Activated T-helper 17 cell treated with anti-CD3 and anti-CD28 coated beads, Interleukin-2, amount 50 U/mL, for 72 hours (primary cell): ENCODE results near the gene CCDC71L. TPM values are rescaled to one million over a fixed set of nuclear protein-coding genes. Genes with fewer than 3 reads are reported as not detected.

ENCODE experiments used
- ATAC-seq: fragments of 150-1000 bp; cut with Tn5 transposase; replicated peaks from 2 replicates; pipeline ENCODE4 v1.10.0; 2021; ENCODE audit warnings: mild to moderate bottlenecking, moderate library complexity
- H3K27ac Mint-ChIP-seq: one replicate; pipeline ENCODE4 v1.8.0; 2022; ENCODE audit warnings: mixed read lengths
- H3K27me3 Mint-ChIP-seq: one replicate; pipeline ENCODE4 v1.8.0; 2022; ENCODE audit warnings: mixed read lengths
- H3K36me3 Mint-ChIP-seq: one replicate; pipeline ENCODE4 v1.8.0; 2022; ENCODE audit warnings: low read depth, mild to moderate bottlenecking, mixed read lengths
- H3K4me1 Mint-ChIP-seq: one replicate; pipeline ENCODE4 v1.8.0; 2022; ENCODE audit warnings: mixed read lengths
- H3K4me3 Mint-ChIP-seq: one replicate; pipeline ENCODE4 v1.8.0; 2022; ENCODE audit warnings: mild to moderate bottlenecking, mixed read lengths
- H3K9me3 Mint-ChIP-seq: one replicate; pipeline ENCODE4 v1.8.0; 2022; ENCODE audit warnings: mixed read lengths
- total RNA-seq, 2 donors: library from RNA; stranded (reverse); gene quantifications; one replicate each; pipeline ENCODE4 v1.2.3, GENCODE V29; 2022

CCDC71L gene
- total RNA-seq, 2 donors from 2014 or later: 19.4 to 28.5 TPM

- Mint-ChIP-seq H3K27ac (no peak overlapping the region), H3K27me3 (no peaks in the 10 kb centered on the region), H3K9me3 (peaks cover 8% of the 10 kb centered on the region), H3K4me1 (no peaks in the 10 kb centered on the region), H3K36me3 (no peaks in the 10 kb centered on the region), H3K4me3 (no peak overlapping the region)
- no peak for ATAC-seq
Observed at GRCh38 chr7:106622654-106623314, 38.2 kb downstream of the CCDC71L start.

GRCh38 chr7:106621393-106622132 lies 39.4 kb downstream of the CCDC71L start:
- no peaks in the 10 kb centered on the region for H3K4me1 Mint-ChIP-seq
- H3K27ac Mint-ChIP-seq: no peak overlapping the region
- peaks cover 8% of the 10 kb centered on the region for H3K9me3 Mint-ChIP-seq
- no peak for ATAC-seq
- no peaks in the 10 kb centered on the region for H3K36me3 Mint-ChIP-seq
- H3K27me3 Mint-ChIP-seq: no peaks in the 10 kb centered on the region
- no peak overlapping the region for H3K4me3 Mint-ChIP-seq

- Mint-ChIP-seq H3K27me3 (no peaks in the 10 kb centered on the region), H3K4me3 (no peak overlapping the region), H3K36me3 (no peaks in the 10 kb centered on the region), H3K27ac (no peak overlapping the region), H3K4me1 (no peaks in the 10 kb centered on the region), H3K9me3 (peaks cover 8% of the 10 kb centered on the region)
- ATAC-seq: no peak
Observed at GRCh38 chr7:106620676-106621075, 40.3 kb downstream of the CCDC71L start.

DNA sequence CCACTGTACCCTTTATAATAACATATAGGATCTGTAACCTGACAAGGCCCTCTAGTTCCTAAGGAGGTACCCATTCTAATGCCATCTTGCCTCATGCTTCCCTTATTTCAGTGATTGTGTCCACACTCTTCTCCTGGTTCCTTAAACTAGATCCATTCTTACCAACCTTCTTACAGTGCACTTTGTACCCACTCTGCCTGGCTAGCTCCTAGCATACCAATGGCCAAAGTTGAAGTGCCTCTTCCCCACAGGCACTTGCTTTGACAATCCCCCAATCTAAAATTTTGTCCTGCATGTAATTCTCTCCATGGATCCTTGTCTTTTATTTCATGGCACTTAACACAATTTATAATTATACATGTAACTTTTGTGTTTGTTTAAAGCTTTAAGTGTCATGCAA lies 40.9 kb downstream of the CCDC71L start:
- H3K27ac Mint-ChIP-seq: no peak overlapping the region
- ATAC-seq: no peak
- peaks cover 8% of the 10 kb centered on the region for H3K9me3 Mint-ChIP-seq
- H3K4me3 Mint-ChIP-seq: no peak overlapping the region
- H3K27me3 Mint-ChIP-seq: no peaks in the 10 kb centered on the region
- H3K36me3 Mint-ChIP-seq: no peaks in the 10 kb centered on the region
- no peaks in the 10 kb centered on the region for H3K4me1 Mint-ChIP-seq

GRCh38 chr7:106619213-106619612 lies 41.7 kb downstream of the CCDC71L start:
- H3K4me3 Mint-ChIP-seq: no peak overlapping the region
- H3K27me3 Mint-ChIP-seq: no peaks in the 10 kb centered on the region
- H3K27ac Mint-ChIP-seq: no peak overlapping the region
- H3K9me3 Mint-ChIP-seq: peaks cover 8% of the 10 kb centered on the region
- H3K36me3 Mint-ChIP-seq: no peaks in the 10 kb centered on the region
- no peak for ATAC-seq
- no peaks in the 10 kb centered on the region for H3K4me1 Mint-ChIP-seq

GRCh38 chr7:106618480-106618879 lies 42.5 kb downstream of the CCDC71L start:
- H3K4me1 Mint-ChIP-seq: no peaks in the 10 kb centered on the region
- no peaks in the 10 kb centered on the region for H3K27me3 Mint-ChIP-seq
- ATAC-seq: no peak
- H3K36me3 Mint-ChIP-seq: no peaks in the 10 kb centered on the region
- H3K9me3 Mint-ChIP-seq: peaks cover 8% of the 10 kb centered on the region
- H3K4me3 Mint-ChIP-seq: no peak overlapping the region
- H3K27ac Mint-ChIP-seq: no peak overlapping the region

- no peaks in the 10 kb centered on the region for H3K27me3 Mint-ChIP-seq
- no peak for ATAC-seq
- no peaks in the 10 kb centered on the region for H3K4me1 Mint-ChIP-seq
- no peaks in the 10 kb centered on the region for H3K36me3 Mint-ChIP-seq
- H3K27ac Mint-ChIP-seq: no peak overlapping the region
- peaks cover 8% of the 10 kb centered on the region for H3K9me3 Mint-ChIP-seq
- H3K4me3 Mint-ChIP-seq: no peak overlapping the region
Observed at GRCh38 chr7:106617860-106618259, 43.1 kb downstream of the CCDC71L start.

DNA sequence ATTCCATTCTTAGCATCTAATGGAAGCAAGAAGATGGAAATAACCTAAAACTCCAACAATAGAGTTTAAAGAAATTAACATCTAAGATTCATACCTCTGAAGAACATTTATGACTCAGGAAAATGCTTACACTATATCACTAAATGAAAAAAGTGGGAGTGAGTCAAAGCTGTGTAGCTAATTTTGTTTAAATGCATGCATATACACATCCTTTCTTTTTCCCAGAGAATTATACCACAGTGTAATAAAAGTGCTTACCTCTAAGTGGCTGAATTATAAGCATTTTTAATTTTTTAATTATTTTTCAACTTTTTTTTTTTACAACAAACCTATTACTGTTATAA lies 44.3 kb downstream of the CCDC71L start:
- no peak for ATAC-seq
- Mint-ChIP-seq H3K4me3 (no peak overlapping the region), H3K4me1 (no peaks in the 10 kb centered on the region), H3K27me3 (no peaks in the 10 kb centered on the region), H3K36me3 (no peaks in the 10 kb centered on the region), H3K9me3 (peaks cover 8% of the 10 kb centered on the region), H3K27ac (no peak overlapping the region)

DNA sequence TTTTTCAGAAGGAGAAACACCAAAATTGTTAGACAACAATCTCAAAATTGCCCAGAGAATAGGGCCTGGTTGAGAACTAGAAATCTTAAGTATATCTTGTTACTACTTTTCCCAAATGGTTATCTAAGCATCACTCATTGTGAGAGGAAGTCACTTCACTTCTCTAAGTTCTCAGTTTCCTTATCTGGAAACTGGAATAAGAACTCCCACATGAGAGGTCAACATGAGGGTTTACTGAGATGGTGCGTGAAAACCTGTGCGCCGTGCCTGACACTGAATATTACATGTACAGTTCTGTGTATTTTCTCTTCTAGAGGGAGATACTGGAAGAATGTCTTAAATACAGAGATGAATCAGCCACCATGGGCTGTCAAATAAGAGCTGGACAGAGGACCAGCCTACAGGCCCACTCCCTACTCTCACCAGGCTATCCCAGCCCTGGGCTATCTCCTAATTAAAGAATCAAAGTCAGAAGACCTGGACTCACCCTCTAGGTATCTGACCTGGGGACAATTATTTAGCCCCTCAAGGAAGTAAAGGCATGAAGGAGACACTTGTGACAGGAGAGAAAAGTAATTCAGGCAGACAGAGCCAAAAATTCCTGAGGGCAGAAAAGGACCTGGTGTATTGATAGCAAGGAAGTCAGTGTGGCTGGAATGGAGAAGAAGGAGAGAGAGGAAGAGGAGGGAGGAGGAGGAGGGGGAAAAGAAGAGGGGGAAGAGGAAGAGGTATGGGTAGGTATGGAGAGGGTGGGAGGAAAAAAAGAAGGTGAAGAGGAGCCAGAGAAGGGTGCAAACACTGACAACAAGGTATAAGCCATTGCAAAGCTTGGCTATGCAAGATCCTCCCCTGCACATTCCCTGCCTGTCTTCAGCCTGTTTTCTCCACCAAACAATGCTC lies 44.9 kb downstream of the CCDC71L start:
- Mint-ChIP-seq H3K36me3 (no peaks in the 10 kb centered on the region), H3K4me3 (no peak overlapping the region), H3K4me1 (no peaks in the 10 kb centered on the region), H3K9me3 (peaks cover 4% of the 10 kb centered on the region), H3K27ac (no peak overlapping the region), H3K27me3 (no peaks in the 10 kb centered on the region)
- ATAC-seq: no peak

GRCh38 chr7:106614751-106615150 lies 46.2 kb downstream of the CCDC71L start:
- no peaks in the 10 kb centered on the region for H3K4me1 Mint-ChIP-seq
- no peaks in the 10 kb centered on the region for H3K36me3 Mint-ChIP-seq
- peaks cover 4% of the 10 kb centered on the region for H3K9me3 Mint-ChIP-seq
- H3K4me3 Mint-ChIP-seq: no peak overlapping the region
- H3K27me3 Mint-ChIP-seq: no peaks in the 10 kb centered on the region
- no peak for ATAC-seq
- no peak overlapping the region for H3K27ac Mint-ChIP-seq

- no peak overlapping the region for H3K27ac Mint-ChIP-seq
- peaks cover 2% of the 10 kb centered on the region for H3K9me3 Mint-ChIP-seq
- H3K4me3 Mint-ChIP-seq: no peak overlapping the region
- no peaks in the 10 kb centered on the region for H3K36me3 Mint-ChIP-seq
- no peaks in the 10 kb centered on the region for H3K27me3 Mint-ChIP-seq
- ATAC-seq: no peak
- H3K4me1 Mint-ChIP-seq: no peaks in the 10 kb centered on the region
Observed at GRCh38 chr7:106613848-106614560, 47.0 kb downstream of the CCDC71L start.

- H3K4me3 Mint-ChIP-seq: no peak overlapping the region
- H3K27ac Mint-ChIP-seq: no peak overlapping the region
- no peaks in the 10 kb centered on the region for H3K27me3 Mint-ChIP-seq
- no peaks in the 10 kb centered on the region for H3K9me3 Mint-ChIP-seq
- ATAC-seq: no peak
- no peaks in the 10 kb centered on the region for H3K36me3 Mint-ChIP-seq
- no peaks in the 10 kb centered on the region for H3K4me1 Mint-ChIP-seq
Observed at GRCh38 chr7:106613279-106613678, 47.7 kb downstream of the CCDC71L start.

DNA sequence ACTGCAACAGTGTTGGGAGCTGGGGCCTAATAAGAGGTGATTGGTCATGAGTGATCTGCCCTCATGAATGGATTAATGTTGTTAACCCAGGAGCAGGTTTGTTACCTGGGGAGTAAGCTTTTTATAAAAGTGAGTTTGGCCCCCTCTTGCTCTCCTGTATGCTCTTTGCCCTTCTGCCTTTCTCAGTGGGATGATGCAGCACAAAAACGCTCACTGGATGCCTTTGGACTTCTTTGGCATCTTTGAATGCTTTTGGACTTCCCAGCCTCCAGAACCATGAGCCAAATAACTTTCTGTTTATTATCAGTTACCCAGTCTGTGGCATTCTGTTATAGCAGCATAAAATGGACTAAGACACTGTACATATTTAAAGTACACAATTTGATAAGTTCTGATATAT lies 48.5 kb downstream of the CCDC71L start:
- H3K4me1 Mint-ChIP-seq: no peaks in the 10 kb centered on the region
- no peaks in the 10 kb centered on the region for H3K27me3 Mint-ChIP-seq
- no peaks in the 10 kb centered on the region for H3K36me3 Mint-ChIP-seq
- no peaks in the 10 kb centered on the region for H3K9me3 Mint-ChIP-seq
- no peak overlapping the region for H3K27ac Mint-ChIP-seq
- ATAC-seq: no peak
- no peak overlapping the region for H3K4me3 Mint-ChIP-seq

DNA sequence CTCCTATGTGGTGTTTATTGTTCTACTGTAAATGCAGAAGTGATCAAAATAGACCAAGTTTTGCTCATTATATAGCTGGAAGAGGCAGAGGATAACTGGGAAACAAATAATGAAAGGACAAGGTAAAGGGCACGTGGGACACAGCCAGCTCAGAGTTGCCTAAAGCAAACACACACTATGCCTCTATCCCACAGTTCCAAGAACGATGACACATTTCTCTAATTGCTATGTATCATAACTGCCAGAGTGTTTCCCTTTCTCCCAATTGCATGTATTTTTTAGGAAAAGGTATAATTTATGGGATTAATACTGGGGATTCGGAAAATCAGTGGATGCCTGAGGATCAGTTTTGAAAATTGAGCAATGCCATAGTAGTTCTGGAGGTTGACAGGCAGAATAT lies 49.0 kb downstream of the CCDC71L start:
- Mint-ChIP-seq H3K4me1 (no peaks in the 10 kb centered on the region), H3K4me3 (no peak overlapping the region), H3K27me3 (no peaks in the 10 kb centered on the region), H3K36me3 (no peaks in the 10 kb centered on the region), H3K9me3 (no peaks in the 10 kb centered on the region), H3K27ac (no peak overlapping the region)
- ATAC-seq: no peak
